Endothelial cell of umbilical vein (primary cell): ENCODE results near the gene CYP2C19.

ENCODE experiments used
- POLR2AphosphoS5 ChIP-seq: IDR thresholded peaks from 2 replicates; pipeline ENCODE4 v1.6.1; 2012; ENCODE audit warnings: low read depth, mild to moderate bottlenecking, control low read depth, low read length, moderate library complexity; ENCODE audit not compliant: insufficient read depth
- TF ChIP-seq, protein P1 (sequence below), 2 donors: IDR thresholded peaks; 1 replicate in 1 of 2; 2 replicates in 1 of 2; pipeline ENCODE4 v1.5.1; 2011; ENCODE audit warnings: low read length in 2 of 2, mild to moderate bottlenecking in 2 of 2, moderate library complexity in 2 of 2, control low read depth in 1 of 2, inconsistent platforms in 1 of 2, low read depth in 1 of 2; ENCODE audit not compliant: insufficient read depth in 1 of 2; ENCODE audit errors: extremely low read depth in 1 of 2

DNA sequence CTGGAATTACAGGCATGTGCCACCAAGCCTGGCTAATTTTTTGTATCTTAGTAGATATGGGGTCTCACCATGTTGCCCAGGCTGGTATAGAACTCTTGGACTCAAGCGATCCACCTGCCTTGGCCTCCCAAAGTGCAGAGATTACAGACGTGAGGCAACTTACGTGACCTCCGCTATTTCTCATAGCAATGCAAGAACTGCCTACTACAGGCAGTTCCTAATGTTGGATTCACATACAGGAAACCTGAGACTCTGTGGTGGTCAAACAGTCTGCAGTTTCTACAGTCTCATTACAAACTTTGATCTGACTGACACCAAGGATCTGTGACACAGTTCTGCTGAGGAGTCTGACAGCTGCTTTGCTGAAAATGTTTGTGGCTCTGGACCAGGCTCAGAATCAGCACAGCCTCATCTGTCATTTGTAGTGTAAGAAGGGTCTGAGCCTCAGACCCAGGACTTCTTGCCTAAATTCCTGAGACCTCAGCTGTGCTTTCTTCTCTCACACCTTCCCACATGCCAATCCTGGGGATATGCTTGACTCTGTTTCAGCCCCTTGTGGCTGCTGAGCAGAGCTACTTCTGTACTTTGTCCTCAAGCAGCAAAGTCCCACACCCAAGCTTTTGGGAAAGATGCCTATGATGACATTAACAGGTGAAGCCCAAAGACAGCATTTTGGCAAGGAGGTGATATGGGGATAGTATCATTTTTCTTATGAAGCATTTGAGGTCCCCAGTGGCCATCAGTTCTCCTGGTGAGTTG is 128.0 kb downstream of the CYP2C19 start:
- TF ChIP-seq, protein P1, sequence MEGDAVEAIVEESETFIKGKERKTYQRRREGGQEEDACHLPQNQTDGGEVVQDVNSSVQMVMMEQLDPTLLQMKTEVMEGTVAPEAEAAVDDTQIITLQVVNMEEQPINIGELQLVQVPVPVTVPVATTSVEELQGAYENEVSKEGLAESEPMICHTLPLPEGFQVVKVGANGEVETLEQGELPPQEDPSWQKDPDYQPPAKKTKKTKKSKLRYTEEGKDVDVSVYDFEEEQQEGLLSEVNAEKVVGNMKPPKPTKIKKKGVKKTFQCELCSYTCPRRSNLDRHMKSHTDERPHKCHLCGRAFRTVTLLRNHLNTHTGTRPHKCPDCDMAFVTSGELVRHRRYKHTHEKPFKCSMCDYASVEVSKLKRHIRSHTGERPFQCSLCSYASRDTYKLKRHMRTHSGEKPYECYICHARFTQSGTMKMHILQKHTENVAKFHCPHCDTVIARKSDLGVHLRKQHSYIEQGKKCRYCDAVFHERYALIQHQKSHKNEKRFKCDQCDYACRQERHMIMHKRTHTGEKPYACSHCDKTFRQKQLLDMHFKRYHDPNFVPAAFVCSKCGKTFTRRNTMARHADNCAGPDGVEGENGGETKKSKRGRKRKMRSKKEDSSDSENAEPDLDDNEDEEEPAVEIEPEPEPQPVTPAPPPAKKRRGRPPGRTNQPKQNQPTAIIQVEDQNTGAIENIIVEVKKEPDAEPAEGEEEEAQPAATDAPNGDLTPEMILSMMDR (IDR thresholded peaks at IDR 0.05; ENCODE audit: extremely low read depth in 1 of 2, insufficient read depth in 1 of 2, low read depth in 1 of 2, low read length in 2 of 2), result no peak
- no peak for TF ChIP-seq POLR2AphosphoS5
